PFSK-1 (cell line): ENCODE measurements around the gene PITPNM1.

Source experiments
- POLR2AphosphoS5 ChIP-seq: IDR thresholded peaks from 2 replicates; pipeline ENCODE4 v1.6.1; 2012; ENCODE audit warnings: low read depth, mild to moderate bottlenecking, control low read depth, low read length, moderate library complexity
- TAF1 ChIP-seq: IDR thresholded peaks from 2 replicates; pipeline ENCODE4 v1.6.1; 2012; ENCODE audit warnings: low read length, control low read depth, borderline replicate concordance; ENCODE audit not compliant: insufficient read depth

DNA sequence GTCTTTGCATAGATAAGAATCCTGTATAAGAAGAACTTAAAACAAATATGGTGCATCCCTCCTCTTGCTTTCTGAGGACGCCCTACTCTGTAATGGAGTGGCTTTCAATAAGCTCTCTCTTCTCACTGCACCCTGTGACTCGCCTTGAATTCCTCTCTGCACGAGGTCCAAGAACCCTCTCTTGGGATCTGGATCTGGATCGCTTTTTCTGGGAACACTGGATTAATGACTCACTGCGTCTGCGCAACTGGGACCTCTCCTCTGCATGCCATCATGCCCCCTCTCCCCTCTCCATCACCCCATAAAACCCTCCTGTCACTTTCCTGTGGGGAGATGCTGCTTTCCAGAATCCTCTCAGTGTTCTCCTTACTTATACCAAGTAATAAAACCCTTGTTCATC lies 33.1 kb upstream of the PITPNM1 start:
- TF ChIP-seq POLR2AphosphoS5 (no peak), TAF1 (no peak)
